Skeletal muscle cell (primary cell): Measurements from ENCODE around the gene SHROOM3.

Experiments used
- DNase-seq: peaks from one replicate; pipeline ENCODE4 v3.0.0-alpha.2; 2010; ENCODE audit warnings: low read depth
- H3K4me3 ChIP-seq: 2 replicates; pipeline ENCODE4 v1.5.1; 2011; ENCODE audit warnings: low read depth, mild to moderate bottlenecking, control low read depth, low read length, moderate library complexity

Gene SHROOM3

DNA sequence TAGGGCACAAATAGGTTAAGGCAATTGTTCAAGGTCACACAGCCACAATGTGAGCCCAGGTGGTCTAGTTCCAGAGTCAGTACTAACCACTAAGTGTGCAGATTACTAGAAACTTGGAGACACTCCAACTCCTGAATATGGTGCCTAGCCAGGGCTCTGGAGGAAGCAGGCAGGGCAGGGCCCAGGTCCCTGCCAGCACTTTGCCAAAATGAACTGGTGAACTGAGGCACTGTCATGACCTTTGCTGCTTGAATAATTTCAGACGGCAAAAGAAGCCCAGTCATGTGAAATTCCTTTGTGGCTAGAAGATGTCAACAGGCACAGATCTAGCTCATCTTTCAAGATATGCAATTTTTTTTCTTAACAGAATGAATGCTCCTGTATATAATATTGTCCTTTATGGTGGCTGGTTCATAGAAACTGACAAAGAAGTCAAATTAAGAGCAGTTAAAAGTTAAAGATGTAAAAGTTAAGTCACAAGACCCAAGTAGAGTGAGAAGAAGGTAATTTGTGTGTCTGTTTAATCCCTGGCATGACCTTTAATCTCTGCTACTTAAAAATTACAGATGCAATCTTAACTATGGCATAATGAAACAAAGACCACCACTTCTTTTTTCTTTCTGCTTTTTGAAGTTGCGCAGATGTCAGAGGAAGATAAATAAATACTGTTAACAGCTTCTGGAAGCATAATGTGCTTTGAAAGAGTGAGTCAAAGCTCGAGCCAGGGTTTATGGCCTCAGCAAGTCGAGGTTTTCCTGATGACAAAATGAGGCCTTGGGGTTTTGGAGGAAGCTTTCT is 54.1 kb downstream of the SHROOM3 start:
- DNase-seq: no peak
- no peak overlapping the region for H3K4me3 ChIP-seq

DNA sequence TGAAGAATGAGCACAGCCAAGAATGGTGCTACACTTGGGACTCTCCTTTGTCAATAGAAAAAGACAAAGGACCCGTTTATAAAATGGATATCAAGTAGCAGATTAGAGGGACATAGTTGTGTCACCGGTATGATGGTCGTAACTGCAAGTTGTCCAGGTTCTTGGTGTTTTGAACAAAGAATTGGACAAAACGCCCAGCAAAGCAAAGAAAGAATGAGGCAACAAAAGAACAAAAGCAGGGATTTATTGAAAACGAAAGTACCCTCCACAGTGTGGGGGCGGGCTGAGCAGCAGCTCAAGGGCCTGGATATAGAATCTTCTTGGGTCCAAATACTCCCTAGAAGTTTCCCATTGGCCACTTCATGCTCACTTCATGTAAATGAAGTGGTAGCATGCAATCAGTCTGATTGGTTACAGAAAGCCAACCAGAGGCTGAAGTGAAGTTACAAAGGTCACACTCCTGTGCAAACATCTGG is 54.7 kb downstream of the SHROOM3 start:
- H3K4me3 ChIP-seq: no peak overlapping the region
- no peak for DNase-seq

DNA sequence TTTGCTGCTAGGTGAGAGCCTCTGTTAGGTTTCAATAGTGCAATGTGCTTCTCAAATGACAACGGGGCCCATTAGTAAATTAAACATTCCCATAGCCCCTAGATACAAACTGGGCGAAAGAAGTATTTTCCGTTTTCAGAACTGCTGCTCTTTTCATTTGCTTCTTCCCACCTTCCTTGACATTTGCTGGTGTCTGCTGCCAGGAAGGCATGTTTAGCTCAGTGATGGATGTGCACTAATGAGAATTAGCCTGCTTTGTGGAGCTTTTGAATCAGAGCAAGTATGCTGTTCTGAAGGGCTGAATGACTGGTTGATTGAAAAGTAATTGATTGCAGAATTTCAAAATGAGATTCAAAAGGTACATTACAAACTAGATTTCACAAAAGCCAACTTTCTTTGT is 57.0 kb downstream of the SHROOM3 start:
- DNase-seq: no peak
- no peak overlapping the region for H3K4me3 ChIP-seq

DNA sequence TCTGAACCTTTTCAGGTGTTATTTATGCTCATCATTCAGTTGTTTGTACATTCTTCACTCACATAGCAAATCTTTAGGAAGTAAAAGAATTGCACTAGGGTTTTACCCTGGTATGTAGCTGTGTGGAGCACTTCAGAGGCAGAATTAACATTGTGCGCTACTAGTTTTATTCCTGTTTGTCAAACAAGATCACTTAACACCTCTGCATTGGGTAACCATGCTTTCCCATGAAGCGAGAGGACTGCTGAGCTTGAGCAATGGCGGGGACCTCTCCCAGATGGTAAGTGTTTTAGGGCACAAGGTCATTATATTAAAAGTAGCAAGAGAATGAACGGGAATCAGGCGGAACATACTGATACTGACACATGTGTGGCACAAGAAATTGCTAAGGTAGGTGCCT is 59.2 kb downstream of the SHROOM3 start:
- DNase-seq: no peak
- H3K4me3 ChIP-seq: no peak overlapping the region

DNA sequence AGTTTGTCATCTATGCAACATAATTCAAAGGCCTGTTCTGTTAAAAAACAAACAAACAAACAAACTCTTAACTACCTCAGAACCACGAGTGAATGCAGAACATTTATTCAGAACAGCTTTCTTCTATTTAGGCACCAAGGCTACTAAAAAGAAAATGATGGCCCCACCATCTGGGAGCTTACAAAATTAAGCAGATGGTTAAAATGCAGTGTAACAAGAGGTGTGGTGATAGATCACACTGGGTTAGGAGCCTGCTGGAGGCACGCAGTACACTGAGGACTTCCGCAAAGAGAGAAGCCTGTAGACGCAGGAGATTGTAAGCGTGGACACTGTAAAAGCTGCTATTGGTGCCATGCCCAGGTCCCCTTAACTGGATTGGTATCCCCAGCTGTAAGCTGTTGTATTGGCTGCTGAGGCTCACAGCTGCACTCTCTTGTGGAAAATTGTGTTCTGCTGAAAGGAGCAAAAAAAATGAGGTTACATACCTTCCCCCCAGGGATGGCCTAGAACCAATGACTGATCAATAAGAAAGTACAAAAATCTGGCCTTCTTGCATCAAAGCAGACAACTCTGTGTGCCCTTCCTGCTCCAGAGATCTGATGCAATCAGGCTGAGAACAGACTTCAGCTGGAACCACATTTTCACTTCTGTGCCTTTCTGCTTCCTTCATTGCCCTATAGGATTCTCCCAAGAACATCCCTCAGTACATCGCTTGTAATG is 60.0 kb downstream of the SHROOM3 start:
- no peak overlapping the region for H3K4me3 ChIP-seq
- DNase-seq: no peak

DNA sequence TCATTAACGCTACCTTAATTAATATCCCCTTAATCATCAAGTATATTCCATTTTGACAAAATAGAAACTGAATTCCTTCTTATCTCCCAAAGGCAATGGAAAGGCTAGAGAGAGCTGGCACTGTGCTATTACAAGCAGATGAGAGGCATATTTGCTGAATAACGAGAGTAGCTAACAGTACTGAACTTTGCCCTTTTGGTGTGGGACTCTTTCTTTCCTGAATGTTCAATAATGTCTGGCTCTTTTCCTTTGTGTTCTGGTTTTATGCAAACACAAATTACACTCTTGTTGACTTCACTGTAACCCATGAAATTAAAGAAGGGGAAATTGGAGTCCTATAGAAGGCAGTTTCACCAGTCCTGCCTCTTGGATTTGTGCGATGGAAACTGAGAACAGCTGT is 63.5 kb downstream of the SHROOM3 start:
- DNase-seq: no peak

DNA sequence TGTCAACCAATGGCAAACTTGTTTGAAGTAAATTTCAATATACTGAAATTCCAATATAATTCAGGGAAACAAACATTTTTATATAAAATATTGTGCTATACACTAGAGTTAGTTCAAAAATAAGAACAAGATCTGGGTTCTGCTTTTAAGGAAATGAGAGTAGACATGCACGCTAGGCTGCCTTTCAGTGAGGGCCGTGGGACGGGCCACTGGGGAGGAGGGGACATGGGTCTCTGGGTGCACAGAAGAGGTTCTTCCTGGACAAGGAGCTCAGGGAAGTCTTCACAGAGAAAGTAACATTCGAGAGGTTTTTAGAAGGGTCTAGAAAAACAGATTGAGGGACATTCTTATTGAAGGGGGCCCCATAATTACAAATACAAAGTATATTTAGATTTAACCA is 64.4 kb downstream of the SHROOM3 start:
- no peak for DNase-seq

More for the DNA sequence above, 63.5 kb downstream of the SHROOM3 start:
- H3K4me3 ChIP-seq: no peak overlapping the region

DNA sequence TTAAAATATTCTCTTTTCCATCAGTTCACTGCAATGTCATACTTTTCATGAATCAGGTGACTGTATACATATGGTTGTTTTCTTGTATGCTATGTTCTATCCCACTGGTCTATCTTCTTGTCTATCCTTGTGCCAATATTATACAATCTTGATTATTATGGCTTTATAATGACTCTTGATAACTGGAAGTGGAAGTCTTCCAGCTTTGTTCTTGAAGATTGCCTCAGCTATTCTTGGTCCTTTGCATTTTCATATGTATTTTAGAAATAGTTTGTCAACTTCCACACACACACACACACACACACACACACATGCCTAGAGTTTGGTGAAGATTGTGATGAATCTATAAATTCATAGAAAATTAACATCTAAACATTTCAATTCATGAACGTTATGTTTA is 67.9 kb downstream of the SHROOM3 start:
- H3K4me3 ChIP-seq: no peak overlapping the region
- no peak for DNase-seq

More for the DNA sequence above, 64.4 kb downstream of the SHROOM3 start:
- no peak overlapping the region for H3K4me3 ChIP-seq

DNA sequence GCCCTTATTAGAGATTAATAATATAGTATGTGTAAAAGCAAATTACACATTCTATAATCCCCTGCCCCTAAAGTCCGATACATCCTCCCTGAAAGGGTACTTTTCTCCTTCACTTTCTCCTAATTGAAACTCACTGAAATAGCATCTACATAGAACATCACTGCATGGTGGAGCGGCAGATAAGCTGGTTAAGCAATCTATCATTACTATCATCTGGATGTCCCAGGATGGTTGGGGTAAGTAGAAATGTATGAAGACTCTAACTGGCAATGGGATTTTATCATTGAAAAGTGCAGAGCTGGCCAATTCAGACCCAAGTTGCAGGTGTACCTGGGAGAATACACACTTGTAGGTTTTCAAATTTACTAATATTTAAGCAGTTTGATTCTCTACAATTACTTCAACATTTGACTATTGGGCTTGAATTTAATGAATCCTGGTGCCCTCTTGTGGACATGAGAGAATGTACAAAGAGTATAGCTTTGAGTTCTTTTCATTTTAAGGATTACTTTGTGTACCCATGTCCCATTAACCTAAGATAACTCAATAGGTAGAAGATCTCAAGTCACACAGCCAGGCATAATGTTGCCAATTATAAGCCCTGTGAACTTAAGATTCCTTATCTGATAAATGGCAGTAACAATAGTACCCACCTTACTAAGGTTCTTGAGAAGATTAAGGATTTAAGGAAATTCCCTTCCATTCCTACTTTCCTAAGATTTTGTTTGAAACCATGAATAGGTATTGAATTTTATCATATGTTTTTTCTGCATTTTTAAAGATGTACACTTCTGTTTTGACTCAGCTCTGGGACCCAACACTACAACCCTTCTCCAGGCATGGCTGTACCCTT is 69.8 kb downstream of the SHROOM3 start:
- H3K4me3 ChIP-seq: no peak overlapping the region
- DNase-seq: no peak

DNA sequence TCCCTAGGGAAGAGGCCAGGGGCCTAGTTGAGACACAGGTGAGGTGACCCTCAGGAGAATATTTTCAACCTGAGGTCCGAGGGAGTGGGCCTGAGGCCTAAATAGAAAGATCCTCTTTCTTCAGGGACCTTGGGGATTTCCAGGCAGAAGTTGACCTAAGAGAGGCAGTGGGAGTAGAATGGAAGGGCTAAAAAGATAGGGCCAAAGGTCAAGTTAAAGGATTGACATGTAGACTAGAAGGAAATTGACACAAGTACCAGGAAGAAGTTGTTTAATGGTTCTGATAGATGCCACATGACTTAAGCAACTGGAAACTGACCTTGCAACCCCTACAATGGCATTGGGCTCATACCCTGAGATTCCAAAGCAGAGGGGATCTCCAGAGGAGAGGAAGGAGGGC is 76.9 kb downstream of the SHROOM3 start:
- no peak overlapping the region for H3K4me3 ChIP-seq
- no peak for DNase-seq

DNA sequence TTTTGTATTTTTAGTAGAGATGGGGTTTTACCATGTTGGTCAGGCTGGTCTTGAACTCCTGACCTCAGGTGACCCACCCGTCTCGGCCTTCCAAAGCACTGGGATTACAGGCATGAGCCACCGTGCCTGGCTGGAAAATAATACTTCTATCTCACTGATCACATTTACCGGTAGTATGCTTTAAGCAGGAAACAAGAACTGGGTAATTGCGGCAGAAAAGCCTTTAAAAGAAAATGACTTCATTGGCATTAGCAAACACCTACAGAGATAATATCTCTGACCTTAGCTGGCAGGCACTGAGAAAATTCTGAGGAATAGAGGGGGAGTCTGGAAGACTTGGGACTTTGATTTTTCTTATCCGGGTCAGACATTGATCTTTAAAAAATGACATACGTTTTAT is 78.5 kb downstream of the SHROOM3 start:
- H3K4me3 ChIP-seq: no peak overlapping the region
- no peak for DNase-seq

DNA sequence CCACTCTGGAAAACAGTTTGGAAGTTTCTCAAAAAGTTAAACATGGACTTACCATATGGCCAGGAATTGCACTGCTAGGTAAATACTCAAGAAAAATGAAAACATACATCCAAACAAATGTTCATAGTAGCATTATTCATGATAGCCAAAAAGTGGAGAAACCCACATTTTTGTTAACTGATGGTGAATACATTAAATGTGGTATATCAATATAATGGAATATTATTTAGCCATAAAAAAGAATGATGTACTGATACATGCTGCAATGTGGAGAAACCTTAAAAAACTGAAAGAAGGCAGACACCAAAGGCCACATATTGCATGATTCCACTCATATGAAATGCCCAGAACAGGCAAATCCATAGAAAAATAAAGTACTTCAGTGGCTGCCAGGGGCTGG is 79.1 kb downstream of the SHROOM3 start:
- H3K4me3 ChIP-seq: no peak overlapping the region
- DNase-seq: no peak

DNA sequence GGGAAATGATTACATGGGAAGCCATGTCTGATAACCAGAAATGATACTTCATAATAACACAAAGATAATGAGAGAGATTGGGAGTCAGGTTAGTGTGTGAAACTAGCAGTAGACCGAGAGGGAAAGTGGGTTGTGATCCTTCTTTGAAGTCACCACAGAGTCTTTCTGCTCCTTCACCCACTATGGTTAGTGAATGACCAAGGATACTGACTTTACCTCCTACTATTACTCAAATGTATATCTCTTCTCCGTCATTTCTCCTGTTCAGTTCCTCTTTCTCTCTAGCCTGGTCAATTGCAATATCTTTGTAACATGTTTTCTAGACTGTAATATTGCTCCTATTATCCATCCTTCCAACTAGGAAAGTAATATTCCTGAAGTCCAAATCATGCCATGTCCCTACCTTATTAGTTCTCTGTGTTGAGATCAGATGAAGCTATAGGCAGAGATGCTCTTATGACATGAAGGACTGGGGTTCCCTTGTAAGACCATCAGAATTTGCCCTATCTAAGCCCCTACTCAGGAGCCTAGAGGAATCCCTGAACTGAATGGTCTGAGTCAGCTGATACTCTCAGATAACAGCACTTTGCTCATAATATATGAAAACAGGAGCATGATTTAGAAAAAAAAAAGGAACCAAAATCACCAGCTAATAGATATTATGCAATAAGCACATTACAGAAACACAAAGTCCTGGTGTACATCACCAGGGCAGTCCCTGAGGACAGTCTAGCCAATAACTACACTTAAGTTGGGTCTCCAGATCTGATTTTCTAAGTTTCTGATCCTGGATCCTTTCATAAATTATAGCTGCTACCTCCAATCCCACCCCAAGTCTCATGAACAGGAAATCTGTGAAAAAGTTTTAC is 81.2 kb downstream of the SHROOM3 start:
- H3K4me3 ChIP-seq: no peak overlapping the region
- no peak for DNase-seq

DNA sequence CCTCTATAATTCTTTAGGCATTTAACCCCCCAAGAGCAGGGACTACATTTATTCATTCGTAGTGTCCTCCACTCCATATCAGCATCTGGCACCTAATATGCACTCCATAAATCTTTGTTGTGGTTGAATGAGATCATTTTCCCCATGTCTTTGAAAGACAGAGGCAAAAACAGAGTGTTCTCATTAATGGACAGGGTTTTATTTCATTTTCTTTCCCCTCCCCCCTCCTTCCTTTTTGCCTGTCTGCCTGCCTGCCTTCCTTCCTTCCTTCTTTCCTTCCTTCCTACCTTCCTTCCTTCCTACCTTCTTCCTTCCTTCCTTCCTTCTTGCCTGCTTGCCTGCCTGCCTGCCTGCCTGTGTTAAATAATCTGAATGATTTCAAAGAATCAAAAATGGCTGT is 83.2 kb downstream of the SHROOM3 start:
- H3K4me3 ChIP-seq: no peak overlapping the region

DNA sequence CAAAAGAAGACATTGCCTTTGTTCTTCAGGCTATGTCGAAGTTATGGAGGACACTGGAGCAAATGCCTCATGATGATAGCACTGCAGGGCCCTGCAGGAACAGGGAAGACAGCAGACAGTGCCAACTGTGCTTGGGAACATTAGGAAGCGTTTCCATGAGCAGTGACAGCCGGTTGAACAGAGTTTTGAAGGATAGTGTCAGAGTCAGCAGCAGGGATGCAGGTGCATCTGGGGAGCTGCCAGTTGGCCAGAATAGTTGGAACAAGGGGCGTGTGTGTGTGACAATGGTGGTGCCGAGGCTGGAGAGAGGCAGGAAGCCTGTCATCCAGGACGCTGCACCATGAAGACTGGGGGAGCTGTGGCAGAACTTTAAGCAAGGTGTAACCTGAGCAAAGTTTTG is 88.6 kb downstream of the SHROOM3 start:
- H3K4me3 ChIP-seq: no peak overlapping the region
- no peak for DNase-seq

More for the DNA sequence above, 83.2 kb downstream of the SHROOM3 start:
- DNase-seq: no peak

DNA sequence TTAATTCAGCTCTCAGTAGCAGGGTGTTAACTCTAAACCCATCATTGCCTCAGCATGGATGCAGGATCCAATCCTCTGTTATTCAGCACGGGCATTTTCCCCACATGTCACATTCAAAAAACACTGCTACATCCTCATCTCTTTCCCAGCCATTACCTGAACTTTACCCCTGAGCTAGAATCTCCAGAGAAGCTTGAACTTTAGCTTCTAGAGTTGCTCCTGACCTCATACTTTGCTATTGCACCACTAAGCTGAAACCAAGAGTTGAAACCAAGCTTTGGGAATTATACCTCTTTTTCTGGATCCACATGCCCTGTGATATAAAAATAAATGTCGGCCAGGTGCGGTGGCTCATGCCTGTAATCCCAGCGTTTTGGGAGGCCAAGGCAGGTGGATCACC is 90.7 kb downstream of the SHROOM3 start:
- no peak overlapping the region for H3K4me3 ChIP-seq
- no peak for DNase-seq

DNA sequence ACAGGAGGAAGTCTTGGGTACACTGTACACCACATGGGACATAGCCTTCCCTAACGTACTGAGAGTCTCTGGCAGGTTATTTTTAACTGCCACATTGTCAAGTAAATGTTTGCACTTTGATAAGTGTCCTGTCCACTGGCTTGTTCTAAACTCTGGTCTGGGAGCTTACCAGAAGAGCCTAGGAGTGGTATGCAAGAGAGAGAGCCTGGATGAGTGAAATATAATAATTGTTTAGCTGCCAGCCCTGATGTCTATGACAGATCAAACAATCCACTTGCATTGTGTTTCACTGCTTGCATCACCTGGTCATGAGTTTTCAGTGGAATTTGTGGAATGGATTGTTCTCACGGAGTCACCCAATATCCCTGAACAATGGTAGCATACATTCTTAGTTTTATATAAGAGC is 91.6 kb downstream of the SHROOM3 start:
- no peak overlapping the region for H3K4me3 ChIP-seq
- no peak for DNase-seq

DNA sequence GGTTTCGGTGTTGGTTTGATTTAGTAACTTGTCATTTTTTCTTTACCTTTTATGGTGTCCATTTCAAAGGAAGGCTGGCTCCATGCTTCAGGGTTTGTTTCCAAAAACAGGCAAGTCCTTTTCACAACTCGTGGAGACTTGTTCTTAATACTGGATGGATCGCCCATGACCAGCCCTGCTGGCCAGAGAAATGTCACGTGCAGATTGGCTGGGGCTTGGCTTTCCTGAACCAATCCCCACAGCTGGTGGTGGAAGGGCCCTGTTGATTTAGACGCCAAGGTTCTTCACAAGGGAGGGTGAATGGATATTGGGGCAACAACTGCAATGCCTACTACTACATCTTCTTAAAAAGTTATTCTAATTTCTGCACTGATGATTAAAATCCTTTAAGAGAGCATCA is 92.6 kb downstream of the SHROOM3 start:
- no peak overlapping the region for H3K4me3 ChIP-seq
- no peak for DNase-seq

DNA sequence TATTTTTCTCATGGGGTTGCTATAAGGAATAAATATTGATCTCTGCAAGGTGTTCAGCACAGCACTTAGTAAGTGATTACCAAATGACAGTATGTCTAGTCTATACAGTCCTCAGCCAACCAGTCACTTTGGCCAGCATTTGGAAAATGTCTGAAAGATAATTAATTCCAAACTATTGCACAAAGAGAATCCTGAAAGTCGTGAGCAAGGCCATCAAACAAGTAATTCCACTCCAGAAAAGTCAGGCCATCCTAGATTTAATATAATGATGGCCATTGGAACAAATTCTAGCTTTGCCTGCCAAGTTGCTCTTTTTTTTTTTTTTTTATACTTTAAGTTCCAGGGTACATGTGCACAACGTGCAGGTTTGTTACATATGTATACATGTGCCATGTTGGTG is 96.6 kb downstream of the SHROOM3 start:
- no peak overlapping the region for H3K4me3 ChIP-seq
- no peak for DNase-seq
